GM19351 (cell line): ENCODE measurements around the gene MYO3A.

Source experiments
- ATAC-seq: cut with Tn5 transposase; IDR thresholded peaks from one replicate; pipeline ENCODE4 v1.9.1; 2021; ENCODE audit warnings: mild to moderate bottlenecking, moderate library complexity; ENCODE audit not compliant: unreplicated experiment

Gene MYO3A

GRCh38 chr10:26214004-26214403, 280.0 kb downstream of the MYO3A start:
- ATAC-seq = no peak

DNA sequence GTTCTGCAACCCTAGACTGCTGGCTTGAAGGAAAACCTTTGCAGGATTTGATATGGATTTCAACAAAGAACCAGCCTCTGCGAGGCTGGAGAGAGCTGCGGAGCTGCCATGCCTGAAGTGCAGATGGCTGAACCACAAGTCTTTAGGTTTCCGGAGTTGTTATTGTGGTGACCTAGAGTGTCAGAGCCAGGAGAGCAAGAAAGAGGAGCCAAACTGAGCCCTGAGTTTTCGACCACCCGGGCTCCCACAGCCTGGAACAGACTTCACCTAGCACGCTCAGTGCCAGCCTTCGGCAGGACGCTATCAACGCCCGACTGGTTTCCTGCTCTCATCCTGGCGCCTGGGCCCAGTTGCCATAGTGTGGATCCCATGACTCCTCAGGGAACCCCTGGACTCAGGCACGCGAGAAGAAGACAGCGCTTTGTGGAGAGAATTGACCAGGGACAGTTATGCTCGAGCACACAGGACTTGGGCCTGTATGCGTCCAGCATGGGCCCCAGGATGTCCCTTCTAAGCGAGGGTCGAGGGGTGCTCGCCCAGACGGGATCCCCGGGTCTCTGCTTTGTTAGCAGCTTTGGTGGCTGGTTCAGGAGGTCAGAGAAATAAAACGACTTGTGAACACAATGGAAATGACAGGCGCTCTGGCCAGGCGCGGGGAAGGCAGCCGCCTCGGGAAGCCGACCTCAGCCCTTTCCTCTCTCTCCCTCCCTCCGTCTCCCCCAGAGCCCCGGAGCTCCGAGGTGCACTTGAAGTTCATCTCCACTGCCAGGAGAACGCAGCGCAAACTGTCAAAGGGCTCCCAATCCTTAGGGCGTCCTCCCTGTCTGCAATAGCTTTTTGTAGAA, 280.7 kb downstream of the MYO3A start:
- ATAC-seq = no peak

- no peak for ATAC-seq
Observed at GRCh38 chr10:26215396-26215934, 281.4 kb downstream of the MYO3A start.

- ATAC-seq = no peak
Observed at GRCh38 chr10:26215935-26216584, 282.0 kb downstream of the MYO3A start.

DNA sequence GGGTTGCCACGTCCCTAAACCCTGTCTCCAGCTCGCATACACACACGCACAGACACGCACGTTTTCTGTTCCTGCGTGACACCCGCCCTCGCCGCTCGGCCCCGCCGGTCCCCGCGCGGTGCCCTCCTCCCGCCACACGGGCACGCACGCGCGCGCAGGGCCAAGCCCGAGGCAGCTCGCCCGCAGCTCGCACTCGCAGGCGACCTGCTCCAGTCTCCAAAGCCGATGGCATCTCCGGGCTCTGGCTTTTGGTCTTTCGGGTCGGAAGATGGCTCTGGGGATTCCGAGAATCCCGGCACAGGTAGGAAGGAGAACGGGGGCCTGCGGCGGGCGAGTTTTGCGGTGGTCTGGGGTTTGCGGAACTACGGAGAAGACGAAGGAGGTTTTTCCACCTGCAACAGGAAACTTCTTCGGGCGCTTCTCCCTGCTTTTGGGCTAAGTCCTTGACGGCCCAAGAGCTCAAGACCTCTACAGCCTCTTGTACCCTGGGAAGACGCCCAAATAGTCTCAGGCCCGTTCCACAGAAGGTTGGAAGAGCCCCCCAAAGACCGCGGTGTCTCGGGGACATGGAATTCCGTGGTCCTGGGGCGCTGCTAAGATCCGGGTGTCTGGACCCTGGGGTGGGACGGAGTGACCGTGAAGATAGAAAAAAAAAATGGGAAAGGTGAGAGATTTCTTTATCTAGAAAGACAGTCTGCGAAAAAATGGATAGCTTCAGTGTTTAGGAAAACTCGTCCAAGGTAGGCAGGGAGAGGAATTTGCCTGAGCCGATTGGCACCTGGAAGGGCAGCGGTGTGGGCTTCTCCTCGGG, 282.8 kb downstream of the MYO3A start, which contains the start of gene GAD2:
TSS of gene GAD2 (plus strand) at position 190 of the 811 bp plus-strand sequence. CDS start at position 226, 36 bp downstream.
- no peak for ATAC-seq

DNA sequence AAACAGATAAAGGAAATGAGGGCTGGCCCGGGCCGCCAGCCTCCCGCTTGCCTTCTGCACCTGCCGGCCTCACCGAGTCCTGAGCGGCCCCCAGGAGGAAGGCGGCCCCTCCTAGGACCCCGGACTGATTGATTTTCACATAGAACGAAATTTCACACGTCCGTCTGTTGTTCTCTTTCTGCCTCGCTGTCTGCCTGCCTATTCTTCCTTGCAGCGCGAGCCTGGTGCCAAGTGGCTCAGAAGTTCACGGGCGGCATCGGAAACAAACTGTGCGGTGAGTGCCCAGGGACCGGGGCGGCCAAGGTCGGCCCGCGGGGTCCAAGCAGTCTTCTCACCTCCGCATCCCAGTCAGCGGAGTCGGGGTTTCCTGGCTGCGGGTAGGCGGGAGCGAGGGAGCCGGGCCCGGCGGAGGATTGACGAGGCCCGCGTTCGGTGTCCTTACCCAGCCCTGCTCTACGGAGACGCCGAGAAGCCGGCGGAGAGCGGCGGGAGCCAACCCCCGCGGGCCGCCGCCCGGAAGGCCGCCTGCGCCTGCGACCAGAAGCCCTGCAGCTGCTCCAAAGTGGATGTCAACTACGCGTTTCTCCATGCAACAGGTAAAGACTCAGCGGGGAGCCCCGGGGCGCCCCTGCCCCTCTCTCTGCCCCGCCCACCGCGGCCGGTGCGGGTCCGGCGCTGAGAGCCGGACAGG, 283.5 kb downstream of the MYO3A start:
- ATAC-seq = no peak

DNA sequence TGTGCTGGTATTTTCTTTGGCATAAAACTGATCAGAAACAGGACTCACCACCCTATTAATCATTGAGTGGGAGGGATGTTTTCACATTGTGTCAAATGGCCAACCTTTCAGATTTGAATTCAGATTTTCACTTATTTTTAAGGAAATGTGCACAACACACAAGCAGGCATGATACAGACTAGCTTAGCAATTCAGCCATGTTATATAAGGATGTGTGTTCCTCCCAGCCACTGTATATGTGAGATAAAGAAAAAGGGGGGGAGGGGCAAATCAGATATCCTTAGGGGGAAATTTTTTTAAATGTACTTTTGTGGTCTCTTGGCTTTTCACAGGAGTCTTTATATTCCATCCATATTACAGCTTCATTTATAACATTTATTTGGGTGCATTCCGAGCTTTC, 285.6 kb downstream of the MYO3A start:
- no peak for ATAC-seq

DNA sequence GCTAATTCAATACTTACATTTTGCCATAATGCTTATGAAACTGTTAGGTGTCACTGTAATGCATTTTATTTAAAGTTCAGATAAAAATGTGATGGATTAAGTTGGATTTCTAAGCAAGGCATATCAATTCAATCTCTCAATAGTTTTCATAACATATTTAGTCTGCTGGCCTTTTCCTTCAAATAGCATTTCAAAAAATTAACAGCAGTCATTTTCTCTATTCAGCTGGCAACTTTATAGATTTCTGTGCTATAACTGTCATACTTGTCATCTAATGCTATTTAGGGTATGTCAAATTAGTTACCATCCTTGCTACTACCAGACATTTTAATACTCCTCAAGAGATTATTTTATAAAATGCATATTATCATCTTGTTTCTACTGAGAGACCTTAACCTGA, 286.9 kb downstream of the MYO3A start:
- no peak for ATAC-seq

- ATAC-seq = no peak
Observed at GRCh38 chr10:26221541-26221940, 287.5 kb downstream of the MYO3A start.

GRCh38 chr10:26222563-26222962, 288.5 kb downstream of the MYO3A start:
- no peak for ATAC-seq

DNA sequence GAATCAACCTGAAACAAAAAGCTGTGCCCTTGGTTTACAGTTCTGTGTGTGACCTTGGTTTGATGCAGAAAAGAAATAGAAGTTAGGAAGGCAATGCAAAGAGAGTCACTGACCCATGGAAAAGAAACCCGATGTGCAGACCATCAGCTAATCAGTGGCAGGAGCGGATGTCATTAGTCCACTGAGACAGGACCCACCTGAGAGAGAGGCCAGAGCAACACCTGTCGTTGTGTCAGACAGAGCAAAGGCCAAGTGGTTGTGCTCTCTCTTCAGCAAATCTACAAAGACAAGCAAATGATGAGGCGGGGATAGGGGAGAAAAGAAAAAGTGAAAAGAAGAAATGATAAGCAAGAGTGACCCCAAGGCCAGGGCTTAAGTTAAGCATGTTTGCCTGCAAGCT, 291.3 kb downstream of the MYO3A start:
- ATAC-seq = no peak

DNA sequence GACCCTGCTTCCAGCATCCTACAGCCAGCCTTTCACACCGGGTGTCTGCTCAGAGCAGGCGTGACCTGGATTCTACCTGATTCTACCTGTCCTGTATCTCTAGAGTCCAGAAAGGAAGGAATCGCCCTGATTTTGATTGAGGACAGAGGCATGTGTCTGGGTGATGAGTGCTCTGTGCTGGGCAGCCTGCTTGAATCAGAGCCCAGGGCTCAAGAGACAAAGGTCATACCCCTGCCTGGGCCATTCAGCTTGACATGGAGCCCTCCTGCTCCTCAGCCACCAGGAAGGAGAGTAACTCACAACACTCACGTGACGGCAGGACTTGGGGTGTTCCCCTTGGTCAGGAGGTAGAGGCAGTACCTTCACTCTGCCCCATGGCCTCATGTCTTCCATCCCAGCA, 293.8 kb downstream of the MYO3A start:
- ATAC-seq = no peak

DNA sequence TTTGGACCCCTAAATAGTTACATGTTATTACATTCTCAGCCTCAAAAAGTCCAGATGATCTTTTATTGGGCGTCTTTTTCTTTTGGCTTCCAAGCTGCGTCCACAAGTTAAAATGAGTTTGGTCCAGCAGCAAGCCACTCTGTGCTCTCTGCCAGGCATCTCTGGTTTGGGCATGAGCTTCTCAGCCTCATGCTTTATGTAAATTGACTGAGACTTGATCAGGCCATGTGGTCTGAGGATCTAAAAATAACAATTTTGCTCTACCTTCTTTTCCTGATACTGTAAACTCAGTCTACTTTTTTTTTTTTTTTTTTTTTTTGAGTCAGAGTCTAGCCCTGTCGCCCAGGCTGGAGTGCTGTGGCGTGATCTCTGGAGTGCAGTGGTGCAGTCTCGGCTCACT, 298.1 kb downstream of the MYO3A start:
- ATAC-seq = no peak

GRCh38 chr10:26235761-26236160, 301.7 kb downstream of the MYO3A start:
- no peak for ATAC-seq

GRCh38 chr10:26238378-26238777, 304.3 kb downstream of the MYO3A start:
- no peak for ATAC-seq

- ATAC-seq = no peak
Observed at GRCh38 chr10:26242706-26243350, 308.8 kb downstream of the MYO3A start.

DNA sequence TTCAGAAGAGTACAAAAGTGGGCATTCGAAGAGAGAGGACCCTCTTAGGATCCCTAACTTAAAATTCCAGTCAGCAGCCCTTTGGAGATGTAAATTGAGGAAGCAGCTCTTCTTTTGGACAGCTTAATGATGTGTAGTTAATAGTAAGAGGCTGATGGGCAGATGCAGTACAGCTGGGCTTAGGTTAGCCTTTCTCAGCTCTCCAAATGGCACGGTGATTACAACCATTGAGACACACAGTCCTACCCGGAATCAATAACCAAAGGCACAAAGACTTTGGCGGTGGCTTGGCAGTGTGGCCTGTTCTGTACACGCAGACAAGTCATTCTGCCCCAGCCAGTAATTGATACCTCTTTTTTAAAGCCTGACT, 309.3 kb downstream of the MYO3A start:
- no peak for ATAC-seq

- no peak for ATAC-seq
Observed at GRCh38 chr10:26249681-26250080, 315.7 kb downstream of the MYO3A start.

- ATAC-seq = no peak
Observed at GRCh38 chr10:26251925-26252324, 317.9 kb downstream of the MYO3A start.

DNA sequence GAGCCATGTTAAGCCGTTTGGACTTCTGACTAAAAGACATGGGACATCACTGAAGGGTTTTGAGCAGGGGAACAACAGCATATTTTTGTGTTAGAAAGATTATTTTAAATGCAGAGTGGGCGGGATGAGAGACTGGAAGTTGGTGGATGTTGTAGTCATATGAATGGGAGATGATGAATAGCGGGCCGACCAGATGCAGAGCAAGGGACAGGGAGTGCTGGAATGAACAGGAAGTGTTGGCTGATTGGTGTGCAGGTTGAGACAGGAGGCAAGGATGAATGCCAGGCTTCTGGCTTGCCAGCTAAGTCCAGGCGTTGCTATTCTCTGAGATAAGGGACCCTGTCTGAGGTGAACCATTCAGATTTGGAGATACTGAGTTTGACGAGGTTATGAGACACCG, 320.6 kb downstream of the MYO3A start:
- ATAC-seq = no peak
